ENCODE results near the gene CBLN3.
"Not testable (repeated sequence)": the region's sequence is repeated elsewhere in the genome, so short reads cannot be mapped to it uniquely, and the experiment has no call there.

The CBLN3 gene

DNA sequence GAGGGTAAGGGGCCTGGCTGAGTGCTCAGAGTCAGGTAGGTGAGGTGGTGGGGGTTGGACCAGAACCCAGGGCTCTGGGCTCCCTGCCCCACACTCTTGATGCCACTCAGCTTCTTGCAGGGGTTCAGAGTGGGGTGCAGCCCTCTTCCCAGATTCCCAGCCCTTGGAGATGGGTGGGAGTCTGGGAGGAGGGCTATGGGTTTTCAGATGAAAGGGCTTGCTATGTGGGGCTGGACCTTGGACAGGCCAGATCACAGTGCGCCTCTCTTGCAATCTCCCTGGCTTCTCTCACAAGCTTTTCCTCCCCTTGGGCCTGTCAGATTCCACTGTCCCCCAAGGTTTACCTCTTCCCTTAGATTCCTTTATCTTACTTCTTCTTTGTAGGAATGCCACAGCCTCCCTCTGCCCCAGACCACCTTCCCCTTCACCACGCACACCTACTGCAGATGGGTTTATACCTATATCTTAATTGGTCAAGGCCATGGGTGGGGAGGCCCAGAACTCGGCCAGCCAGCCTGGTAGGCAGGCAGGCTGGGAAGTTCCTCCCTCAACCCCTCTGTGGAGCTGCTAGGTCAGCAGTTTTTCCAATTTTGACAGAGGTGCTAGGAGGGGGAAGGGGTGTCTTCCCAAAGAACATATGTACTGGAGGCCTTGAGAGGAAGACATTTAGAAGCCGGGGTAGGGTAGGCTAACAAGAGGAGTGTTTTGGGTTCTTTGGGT is 29.3 kb downstream of the CBLN3 start:
- no peak for DNase-seq

DNA sequence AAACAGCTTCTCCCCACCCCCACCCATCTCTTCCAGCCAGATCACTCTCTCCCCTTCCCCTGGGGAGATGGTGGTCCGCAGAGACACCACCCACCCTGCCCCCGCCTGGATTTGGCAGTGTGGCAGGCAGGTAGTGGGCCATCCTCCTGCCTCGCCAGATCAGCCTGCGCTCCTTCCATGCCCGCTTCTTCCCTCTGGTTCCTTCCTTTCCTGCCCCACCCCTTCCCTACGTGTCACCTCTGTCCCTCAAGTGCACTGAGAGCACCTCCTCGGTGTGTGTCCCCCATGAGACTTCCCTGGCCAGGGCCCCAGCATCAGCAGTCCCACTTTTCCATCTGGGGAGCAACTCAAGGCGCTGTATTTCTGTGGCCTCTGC is 30.0 kb downstream of the CBLN3 start:
- no peak for DNase-seq

DNA sequence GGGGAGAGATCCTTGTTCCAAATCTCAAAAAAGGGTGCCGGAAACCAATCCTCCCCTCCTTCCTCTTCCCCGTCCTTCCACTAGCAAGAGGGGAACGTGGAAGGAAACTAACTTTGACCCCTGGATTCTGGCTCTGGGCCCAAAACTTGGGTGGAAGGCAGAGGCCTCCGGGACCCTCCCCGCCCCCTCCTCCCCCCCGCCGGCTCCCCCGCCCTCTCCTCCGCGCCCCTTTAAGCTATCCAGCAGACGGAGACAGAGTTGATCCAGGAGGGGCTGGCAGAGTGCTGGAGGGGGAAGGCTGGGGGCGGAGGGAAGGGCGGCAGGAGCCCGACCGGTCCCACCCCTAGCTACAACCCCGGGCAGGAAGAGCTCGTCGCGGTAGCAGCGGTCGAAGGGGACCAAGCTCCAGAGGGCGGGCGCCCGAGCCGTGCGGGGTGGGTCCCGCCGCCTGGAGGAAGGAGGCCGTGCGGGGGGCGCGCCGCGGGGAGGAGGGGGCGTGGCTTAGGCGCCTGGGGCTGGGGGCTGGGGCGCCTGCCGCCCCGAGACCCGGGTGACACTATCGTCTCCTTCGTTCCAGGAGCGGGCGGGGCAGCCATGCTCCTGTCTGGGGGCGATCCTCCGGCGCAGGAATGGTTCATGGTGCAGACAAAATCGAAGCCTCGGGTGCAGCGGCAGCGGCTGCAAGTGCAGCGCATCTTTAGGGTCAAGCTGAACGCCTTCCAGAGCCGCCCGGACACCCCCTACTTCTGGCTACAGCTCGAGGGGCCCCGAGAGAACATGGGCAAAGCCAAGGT is 30.6 kb downstream of the CBLN3 start, which contains the start of gene NYNRIN:
TSS of gene NYNRIN (plus strand) at position 351 of the 794 bp plus-strand sequence. CDS start at position 595, 244 bp downstream.
- no peak for DNase-seq

DNA sequence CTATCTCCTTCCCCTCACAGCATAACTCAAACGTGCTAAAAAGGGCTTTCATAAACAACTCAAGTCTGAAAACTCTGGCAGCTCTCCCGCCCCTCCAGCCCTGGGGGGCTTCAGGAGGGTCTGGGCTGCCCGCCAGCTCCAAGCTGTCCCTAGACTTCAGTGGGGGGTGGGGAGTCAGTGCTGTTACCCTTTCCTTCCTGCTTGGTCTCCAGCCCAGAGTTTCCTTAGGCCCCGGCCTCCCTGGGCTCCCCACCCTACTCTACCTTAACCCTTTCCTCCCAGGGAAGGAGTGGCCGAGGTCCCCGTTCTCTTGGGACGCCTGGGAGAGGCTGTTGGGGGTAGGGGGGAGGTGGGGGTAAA is 31.2 kb downstream of the CBLN3 start:
- DNase-seq = no peak

DNA sequence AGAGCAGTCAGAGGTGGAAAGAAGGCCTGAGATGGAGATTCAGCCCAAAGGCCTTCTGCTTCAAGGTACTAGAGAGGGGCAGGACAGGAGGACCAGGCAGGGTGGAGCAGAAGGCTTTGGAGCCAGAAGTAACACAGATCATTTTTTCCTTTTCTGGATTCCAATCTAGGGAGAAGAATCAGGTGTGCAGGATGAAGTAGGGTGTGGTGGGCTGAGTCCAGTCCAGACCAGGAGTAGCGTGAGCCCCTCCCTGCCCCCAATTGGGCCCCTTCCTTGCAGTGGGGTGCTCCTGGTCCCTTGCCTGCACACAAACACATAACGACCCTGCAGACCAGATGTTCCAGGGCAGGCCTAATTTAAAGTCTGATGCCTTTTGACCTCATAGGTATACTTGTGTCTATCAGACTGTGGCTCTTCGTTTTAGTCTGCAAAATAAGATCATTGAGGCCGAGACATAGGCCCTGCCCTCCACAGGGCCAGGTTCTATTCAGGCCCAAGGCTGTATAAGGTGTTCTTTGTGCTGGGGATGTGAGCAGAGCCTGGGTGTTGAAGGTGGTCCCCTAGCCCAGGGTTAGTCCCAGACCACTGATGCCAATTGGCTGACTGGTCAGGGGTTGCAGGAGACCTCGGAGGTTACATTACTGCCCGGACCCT is 31.7 kb downstream of the CBLN3 start:
- DNase-seq = no peak

DNA sequence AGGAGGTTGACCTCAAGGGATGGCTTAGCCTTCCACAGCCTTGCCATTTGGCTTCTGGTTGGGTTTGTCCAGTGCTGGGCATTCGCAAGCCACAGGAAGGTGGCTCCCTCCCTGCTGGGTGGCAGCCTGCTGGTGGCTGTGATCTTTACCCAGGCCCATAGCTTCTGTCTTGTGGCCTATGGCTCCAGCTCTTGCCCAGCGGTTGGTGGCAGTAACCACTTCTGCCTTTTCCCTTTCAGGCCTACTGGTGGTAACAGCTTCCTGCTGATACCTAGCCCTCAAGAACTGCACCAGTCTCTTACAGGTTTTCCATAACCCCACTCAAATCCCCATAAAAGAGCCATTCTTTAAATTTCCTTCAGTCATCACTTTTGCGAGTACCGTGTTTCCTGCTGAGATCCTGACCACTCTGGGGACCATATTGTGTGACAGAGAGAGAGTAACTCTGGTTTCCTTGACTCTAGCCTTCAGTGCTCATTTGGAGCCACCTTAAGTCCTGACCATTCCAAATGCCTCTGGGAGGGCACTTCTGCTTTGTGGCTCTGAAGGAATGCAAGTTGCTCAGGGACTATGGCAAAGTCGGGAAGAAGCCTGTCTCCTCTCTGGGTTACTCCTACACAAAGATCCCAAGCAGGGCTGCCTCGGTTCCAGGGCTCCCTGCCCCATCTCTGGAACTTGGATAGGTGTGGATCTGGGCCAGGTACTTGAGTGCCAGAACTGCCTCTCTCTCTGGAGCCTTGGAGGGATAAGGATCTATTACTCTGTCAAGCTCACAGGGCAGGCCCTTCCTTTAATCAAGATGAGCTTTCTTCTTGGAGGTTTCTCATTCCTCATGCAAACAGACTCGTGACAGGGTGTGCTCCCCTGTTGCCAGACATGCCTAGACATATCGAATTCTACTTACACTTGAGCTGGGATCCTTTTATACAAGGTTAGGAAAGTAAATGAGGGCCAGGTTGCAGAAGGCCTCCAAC is 33.6 kb downstream of the CBLN3 start:
- DNase-seq = no peak

DNA sequence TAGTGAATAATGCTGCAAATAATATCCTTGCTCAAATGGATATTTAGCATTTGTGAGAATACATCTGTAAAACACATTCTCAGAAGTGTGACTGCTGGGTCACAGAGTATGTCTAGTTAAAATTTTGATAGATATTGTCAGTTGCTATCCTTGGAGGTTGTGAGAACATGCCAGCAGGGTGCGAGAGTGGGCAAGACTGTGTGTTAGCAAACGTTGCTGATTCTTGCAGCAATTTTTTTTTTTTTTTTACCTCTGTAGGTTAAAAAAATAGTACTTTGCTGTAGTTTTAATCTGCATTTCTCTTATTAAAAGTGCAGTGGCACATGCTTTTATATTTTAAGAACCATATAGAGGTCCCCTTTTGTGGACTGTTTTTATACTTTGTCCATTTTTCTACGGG is 35.2 kb downstream of the CBLN3 start:
- no peak for DNase-seq

DNA sequence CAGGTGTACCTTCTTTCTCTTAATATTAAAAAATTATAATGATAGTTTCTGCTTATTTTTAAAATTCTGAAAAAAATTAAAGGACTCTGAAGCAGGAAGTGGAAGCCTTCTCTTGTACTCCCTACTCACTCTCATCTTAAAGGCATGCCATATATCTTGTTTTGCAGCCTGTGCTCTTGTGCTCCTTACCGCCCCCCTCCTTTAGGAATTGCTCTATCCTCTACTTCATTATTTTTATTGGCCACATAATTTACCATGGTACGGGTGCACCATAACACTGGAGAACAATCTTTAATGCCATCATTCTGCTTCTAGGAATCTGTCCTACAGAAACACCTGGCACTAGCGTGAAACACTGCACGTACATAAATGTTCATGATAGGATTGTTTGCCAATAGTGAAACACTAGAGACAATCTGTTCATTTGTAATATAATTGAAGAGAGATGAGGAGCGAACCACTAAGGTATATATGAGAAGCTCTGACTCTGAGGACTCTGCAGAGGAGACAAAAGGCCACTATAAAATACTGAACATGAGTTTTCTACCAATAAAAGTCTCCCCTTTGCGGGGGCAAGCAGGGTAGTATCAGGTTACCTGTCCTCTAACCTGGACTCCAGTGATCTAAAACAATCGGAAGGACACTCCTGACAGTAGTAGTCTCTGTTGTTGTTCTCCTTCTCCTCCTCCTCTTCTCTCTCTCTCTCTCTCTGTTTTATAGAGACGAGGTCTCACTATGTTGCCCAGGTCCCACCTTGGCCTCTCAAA is 37.0 kb downstream of the CBLN3 start:
- no peak for DNase-seq

DNA sequence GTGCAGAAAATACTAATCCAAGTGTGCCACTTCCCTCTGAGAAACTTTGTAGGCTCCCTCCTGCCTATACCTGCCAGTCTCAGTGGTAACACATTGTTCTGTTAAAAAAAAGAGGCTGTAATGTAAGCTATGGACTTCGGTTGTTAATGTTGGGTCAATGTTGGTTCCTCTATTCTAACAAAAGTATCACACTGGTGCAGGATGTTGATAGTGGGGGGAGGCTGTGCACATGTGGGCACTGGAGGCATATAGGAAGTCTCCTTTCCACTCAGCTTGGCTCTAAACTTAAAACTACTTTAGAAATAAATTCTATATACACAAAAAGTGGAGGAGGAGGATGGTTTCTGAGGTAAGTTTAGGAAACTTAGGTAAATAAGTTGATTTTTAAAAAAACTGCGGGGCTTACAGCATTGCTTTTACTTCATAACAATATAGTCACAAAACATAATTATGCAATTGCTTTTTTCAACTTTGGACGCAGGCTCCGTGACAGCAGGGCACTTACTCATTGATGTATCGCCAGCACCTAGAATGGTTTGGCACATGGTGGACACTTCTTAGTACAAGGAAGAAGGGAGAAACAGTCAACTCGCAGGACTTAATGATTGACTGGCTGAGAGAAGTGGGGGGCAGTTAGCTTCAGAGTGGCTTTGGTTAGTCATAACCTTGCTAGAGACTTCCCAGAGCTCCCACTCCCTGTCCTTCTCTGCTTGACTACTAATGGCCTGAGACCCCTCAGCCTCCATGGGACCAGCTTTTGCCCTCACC is 38.6 kb downstream of the CBLN3 start:
- no peak for DNase-seq

DNA sequence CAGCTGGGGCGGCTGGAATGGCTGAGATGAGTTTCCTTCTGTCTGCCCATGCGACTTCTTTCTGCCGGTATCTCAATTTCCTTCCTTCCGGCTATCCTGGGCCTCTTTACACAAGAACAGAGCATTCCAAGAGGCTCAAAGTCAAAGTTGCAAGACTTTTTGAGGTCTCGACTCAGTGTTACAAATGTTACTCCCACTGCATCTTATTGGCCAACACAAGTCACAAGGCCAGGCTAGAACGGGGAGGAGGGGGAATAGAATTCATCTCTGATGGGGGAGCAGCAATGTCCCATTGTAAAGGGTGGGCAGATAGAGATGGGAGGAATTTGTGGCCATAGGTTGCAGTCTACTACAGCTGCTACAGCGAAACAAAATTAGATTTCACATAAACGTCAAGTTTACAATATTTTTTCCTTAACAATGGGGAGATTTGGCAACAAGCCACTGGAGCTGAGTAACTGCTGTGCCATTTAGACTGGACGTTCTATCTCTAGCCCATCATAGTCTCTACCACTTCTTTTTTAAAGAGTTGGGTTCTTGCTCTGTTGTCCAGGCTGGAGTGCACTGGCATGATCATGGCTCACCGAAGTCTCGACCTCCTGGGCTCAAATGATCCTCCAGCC is 40.1 kb downstream of the CBLN3 start:
- DNase-seq = no peak

DNA sequence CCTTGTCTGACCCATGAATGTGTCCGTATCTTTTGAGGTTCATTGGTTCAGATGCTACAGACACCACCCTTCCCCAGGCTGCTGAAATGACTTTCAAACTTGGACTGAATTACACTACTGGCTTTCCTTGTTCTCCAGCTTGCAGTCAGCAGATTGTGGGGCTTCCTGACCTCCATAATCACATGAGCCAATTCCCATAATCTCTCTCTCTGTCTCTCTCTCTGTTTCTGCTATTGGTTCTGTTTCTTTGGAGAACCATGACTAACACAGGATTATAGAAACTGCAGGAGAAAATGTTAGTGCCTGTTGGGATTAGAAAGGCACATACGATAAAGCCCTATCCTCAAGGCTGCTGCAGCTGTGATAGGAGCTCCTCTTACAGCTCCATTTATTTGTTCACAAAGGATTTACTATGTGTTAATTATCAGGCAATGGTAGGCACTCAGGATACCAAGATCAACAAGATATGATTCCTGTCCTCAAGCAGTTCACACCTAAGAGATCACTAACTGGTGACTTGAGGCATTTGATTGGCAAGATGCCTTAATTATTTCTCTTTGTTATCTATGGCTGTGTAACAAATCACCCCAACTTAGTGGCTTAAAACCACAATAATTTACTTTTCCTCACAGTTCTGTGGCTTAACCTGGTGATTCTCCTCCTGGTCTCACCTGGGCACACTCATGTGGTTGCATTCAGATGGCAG is 40.8 kb downstream of the CBLN3 start:
- no peak for DNase-seq

DNA sequence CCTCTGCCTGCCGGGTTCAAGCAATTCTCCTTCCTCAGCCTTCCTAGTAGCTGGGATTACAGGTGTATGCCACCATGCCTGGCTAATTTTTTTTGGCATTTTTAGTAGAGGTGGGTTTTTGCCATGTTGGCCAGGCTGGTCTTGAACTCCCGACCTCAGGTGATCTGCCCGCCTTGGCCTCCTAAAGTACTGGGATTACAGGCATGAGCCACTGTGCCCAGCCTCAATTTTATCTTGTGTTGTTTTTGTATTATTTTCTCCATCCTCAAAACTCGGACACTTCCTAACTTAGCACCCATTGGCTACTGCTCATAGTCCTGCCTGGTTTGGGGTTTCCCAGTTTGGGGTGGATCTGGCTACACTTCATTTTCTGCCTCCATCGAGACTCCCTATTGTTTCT is 41.9 kb downstream of the CBLN3 start:
- DNase-seq = not testable (repeated sequence)

DNA sequence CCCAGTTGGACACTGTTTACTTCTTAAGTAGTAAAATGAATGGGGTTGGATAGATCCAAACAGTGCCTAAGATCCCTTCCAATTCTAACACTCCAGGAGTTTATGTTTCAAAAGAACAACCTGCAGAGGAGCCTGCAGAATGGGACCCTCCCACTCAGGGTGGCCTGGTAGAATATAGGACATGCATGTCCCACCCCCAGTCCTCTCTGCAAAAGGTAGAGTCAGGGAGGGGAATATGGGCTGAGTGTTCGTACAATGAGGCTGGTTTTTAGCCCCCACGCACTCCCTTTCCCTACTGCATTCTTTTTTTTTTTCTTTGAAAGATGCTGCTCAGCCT is 42.5 kb downstream of the CBLN3 start:
- DNase-seq = no peak

DNA sequence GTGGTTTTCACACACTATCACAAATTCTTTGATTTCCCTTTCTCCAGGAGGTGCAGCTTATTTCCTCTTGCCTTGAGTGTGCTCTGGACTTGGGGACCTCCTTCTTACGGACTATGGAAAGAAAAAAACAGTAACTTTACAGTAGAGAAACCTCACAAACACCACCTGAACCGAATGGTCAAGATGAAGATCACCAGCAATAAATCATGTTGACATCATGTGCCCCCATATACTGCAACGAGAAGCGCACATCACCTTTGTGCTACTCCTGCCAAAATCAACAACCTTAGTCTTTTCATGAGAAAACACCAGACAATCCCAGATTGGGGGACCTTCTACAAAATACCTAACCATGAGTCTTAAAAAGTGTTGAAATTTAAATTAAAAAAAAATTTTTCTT is 43.9 kb downstream of the CBLN3 start:
- no peak for DNase-seq

DNA sequence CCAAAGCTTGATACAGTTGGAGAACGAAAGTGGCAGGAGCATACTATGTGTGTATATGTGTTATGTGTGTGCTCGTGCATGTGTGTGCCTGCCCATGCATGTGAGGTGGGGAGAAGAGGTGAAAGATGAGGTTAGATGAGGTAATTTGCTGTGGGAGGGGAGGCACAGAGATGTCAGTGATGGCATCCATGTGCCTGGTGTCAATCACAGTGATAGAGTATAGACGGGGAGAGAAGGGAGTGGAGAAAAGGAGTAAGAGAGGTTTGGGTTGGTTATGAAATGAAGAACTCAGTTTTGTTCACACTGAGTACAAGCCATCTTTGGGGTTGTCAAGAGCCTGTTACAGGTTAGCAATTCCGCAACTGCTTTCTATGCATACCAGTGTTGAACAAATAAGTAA is 45.3 kb downstream of the CBLN3 start:
- no peak for DNase-seq

DNA sequence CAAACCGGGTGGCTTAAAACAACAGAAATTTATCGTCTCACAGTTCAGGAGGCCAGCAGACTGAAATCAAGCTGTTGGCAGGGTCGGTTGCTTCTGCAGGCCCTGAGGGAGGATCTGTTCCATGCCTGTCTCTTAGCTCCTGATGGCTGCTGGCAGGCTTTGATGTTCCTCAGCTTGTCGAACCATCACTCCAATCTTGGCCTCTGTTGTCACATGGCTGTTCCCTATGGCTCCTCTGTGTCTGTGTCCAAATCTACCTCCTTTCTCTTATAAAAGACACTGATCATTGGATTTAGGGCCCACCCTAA is 47.5 kb downstream of the CBLN3 start:
- DNase-seq = no peak

DNA sequence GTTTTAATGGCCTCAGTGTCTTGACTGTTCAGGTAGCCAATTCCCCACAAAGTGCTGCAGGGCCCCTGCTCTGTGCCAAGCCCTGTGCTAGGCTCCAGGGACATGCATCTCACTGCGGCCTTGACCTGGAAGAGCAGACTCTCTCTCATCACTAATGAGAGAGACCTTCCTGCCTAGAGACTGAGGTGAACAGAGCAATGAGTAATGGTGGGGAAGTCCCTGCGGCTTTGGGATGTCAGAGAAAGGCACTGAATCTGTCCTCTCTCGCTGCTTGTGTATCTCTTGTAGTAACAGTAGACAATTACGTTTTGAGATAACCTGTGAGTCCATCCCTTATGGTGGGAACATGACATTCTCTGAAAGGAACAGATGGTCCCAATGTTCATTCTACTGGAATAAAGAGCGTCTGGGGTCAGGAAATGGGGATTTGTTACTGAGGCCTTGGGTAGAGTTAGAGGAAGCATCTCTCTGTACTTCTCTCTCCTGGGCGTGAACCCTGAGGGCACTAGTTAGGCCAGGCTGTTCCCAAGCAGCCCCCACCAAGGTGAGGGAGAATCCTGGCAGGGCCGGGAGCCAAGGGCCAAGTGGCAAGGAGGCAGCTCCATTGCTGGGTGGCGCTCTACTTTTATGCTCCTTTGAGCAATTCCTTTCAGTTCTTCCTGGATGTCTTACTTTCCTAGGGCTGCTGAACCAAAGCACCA is 48.0 kb downstream of the CBLN3 start:
- no peak for DNase-seq

DNA sequence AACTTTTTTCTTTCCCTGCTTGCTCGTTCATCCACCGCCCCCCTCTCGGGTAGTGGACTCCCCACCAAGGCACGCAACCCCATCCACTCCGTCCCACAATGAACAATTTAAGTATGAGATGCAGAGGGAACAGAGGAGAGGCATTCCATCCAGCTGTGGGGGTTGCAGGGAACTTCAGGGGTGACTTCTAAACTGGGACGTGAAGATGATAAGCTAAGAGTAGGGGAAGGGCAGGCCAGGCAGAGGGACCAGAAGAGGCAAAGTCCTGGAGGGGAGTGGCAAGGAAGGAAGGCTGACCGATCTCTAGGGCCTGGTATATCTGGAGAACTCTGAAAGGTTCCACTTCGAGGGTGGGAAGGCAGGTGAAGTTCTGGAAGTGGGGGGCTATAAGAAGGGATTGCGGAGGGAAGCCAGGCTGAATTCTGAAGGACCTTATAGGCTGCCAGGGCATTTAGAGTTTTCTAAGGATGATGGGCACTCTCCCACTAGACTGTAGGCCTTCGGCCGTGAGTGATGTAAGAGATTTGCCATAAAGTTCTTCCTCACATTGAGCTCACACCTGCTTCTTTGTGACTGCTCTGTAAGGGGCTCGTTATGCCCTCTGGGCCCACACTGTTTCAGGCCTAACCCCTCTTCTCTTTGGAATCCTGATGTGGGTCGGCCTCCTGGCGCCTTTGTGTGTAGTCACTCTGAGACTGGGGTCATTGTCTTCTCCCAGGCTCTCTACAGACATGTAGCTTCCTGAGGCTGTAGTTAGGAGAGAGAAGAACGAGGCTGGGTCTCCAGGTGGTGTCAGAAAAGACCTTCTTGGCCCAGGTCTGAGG is 49.3 kb downstream of the CBLN3 start:
- no peak for DNase-seq

All from activated T-cell treated with anti-CD3 and anti-CD28 coated beads for 4 hours (primary cell).